H1 (cell line): ENCODE data around the gene ATP1A1. TPM values are rescaled to one million over a fixed set of nuclear protein-coding genes. Genes with fewer than 3 reads are reported as not detected.

ENCODE experiments used
- CTCF ChIA-PET: fragments of 300-600 bp; sonication (Branson Sonifier 250); formaldehyde crosslinking; loops from one replicate; lab custom pipeline; 2021; ENCODE audit not compliant: partially characterized antibody; lab: Charles Lee
- POLR2A ChIA-PET: fragments of 300-600 bp; sonication (Branson Sonifier 250); formaldehyde crosslinking; loops from one replicate; lab custom pipeline; 2021; ENCODE audit warnings: inconsistent platforms; ENCODE audit not compliant: partially characterized antibody; lab: Charles Lee
- DNase-seq, 2 experiments: peaks; one replicate each; pipeline versions ENCODE4 v3.0.0 to v3.0.0-alpha.2; 2010 to 2022; ENCODE audit warnings: low spot score in 2 of 2, low read depth in 1 of 2, mixed read lengths in 1 of 2
- FAIRE-seq: peaks from 2 replicates; lab custom pipeline; 2011; peaks lifted over from hg19 to GRCh38; lab: Jason Lieb, UNC
- H2AFZ ChIP-seq: 2 replicates; pipeline ENCODE4 v1.8.1; 2012; ENCODE audit warnings: low read length, inconsistent platforms
- H2AK5ac ChIP-seq: 2 replicates; pipeline ENCODE4 v1.6.1; 2013; ENCODE audit warnings: low read depth, low read length
- H2BK120ac ChIP-seq: replicated peaks from 2 replicates; pipeline ENCODE3; 2013; ENCODE audit warnings: low read depth, low read length, inconsistent platforms
- H2BK12ac ChIP-seq: 2 replicates; pipeline ENCODE4 v1.6.1; 2013; ENCODE audit warnings: low read depth, low read length
- H2BK15ac ChIP-seq: 2 replicates; pipeline ENCODE4 v1.6.1; 2013; ENCODE audit warnings: low read length
- H2BK20ac ChIP-seq: 2 replicates; pipeline ENCODE4 v1.6.1; 2013; ENCODE audit warnings: low read length
- H2BK5ac ChIP-seq: 2 replicates; pipeline ENCODE4 v1.6.1; 2013; ENCODE audit warnings: low read depth, low read length
- H3K14ac ChIP-seq: 2 replicates; pipeline ENCODE4 v1.6.1; 2013; ENCODE audit warnings: inconsistent platforms; ENCODE audit not compliant: insufficient read length
- H3K18ac ChIP-seq: 2 replicates; pipeline ENCODE4 v1.6.1; 2013; ENCODE audit warnings: low read length; ENCODE audit errors: extremely low read depth
- H3K23ac ChIP-seq: 2 replicates; pipeline ENCODE4 v1.6.1; 2013; ENCODE audit warnings: inconsistent platforms; ENCODE audit not compliant: insufficient read length
- H3K23me2 ChIP-seq: 2 replicates; pipeline ENCODE4 v1.6.1; 2013; ENCODE audit warnings: low read depth, low read length
- H3K27ac ChIP-seq: 2 replicates; pipeline ENCODE4 v1.6.1; 2011; ENCODE audit warnings: low read depth, low read length, inconsistent platforms
- H3K27me3 ChIP-seq, 4 experiments: replicated peaks in 1 of 4; 1 replicate in 1 of 4; 2 replicates in 3 of 4; pipeline versions ENCODE4 v1.6.1 to v1.8.1; 2011 to 2013; ENCODE audit warnings: low read length in 3 of 4, mild to moderate bottlenecking in 3 of 4, inconsistent platforms in 2 of 4, mixed read lengths in 2 of 4, moderate library complexity in 1 of 4; ENCODE audit not compliant: control insufficient read depth in 3 of 4, insufficient read depth in 3 of 4; ENCODE audit errors: extremely low read depth in 1 of 4
- H3K36me3 ChIP-seq, 4 experiments: 2 replicates each; pipeline versions ENCODE4 v1.6.1 to v1.8.1; 2011 to 2013; ENCODE audit warnings: mild to moderate bottlenecking in 4 of 4, low read length in 3 of 4, moderate library complexity in 2 of 4, control low read depth in 1 of 4, inconsistent platforms in 1 of 4; ENCODE audit not compliant: insufficient read depth in 4 of 4, control insufficient read depth in 2 of 4
- H3K4ac ChIP-seq: replicated peaks from 2 replicates; pipeline ENCODE3; 2013; ENCODE audit warnings: low read length, low read depth, mixed read lengths, inconsistent platforms; ENCODE audit not compliant: insufficient read length
- H3K4me1 ChIP-seq, 4 experiments: replicated peaks in 1 of 4; 1 replicate in 1 of 4; 2 replicates in 3 of 4; pipeline versions ENCODE4 v1.6.1 to v1.8.1; 2011 to 2013; ENCODE audit warnings: low read length in 3 of 4, inconsistent platforms in 2 of 4, mixed read lengths in 1 of 4; ENCODE audit not compliant: insufficient read depth in 4 of 4, control insufficient read depth in 3 of 4
- H3K4me2 ChIP-seq, 2 experiments: 2 replicates each; pipeline versions ENCODE4 v1.6.1 to v1.8.1; 2011 to 2013; ENCODE audit warnings: low read depth in 2 of 2, low read length in 2 of 2, control low read depth in 1 of 2, inconsistent platforms in 1 of 2, mild to moderate bottlenecking in 1 of 2; ENCODE audit not compliant: insufficient read depth in 1 of 2
- H3K4me3 ChIP-seq, 4 experiments: fragments of 200-600, 300-600 bp in 1 of 4; sonication (generic), shearing (Covaris generic), sonication (Bioruptor Twin) in 1 of 4; 2 replicates each; pipeline versions ENCODE4 v1.5.1 to v1.8.1; 2011 to 2016; ENCODE audit warnings: low read length in 4 of 4, low read depth in 3 of 4, control low read depth in 2 of 4, inconsistent platforms in 2 of 4, mild to moderate bottlenecking in 2 of 4, mixed read lengths in 1 of 4, moderate library complexity in 1 of 4; ENCODE audit not compliant: insufficient read depth in 2 of 4; ENCODE audit errors: extremely low read depth in 1 of 4
- H3K56ac ChIP-seq: replicated peaks from 2 replicates; pipeline ENCODE3; 2013; ENCODE audit warnings: low read depth, mild to moderate bottlenecking, mixed read lengths, low read length, inconsistent platforms; ENCODE audit not compliant: insufficient read length
- H3K79me1 ChIP-seq: 2 replicates; pipeline ENCODE4 v1.6.1; 2013; ENCODE audit warnings: low read depth, low read length, control low read depth
- H3K79me2 ChIP-seq, 2 experiments: 2 replicates each; pipeline versions ENCODE4 v1.6.1 to v1.8.1; 2012 to 2013; ENCODE audit warnings: low read length in 2 of 2, mild to moderate bottlenecking in 2 of 2, inconsistent platforms in 1 of 2; ENCODE audit not compliant: insufficient read depth in 2 of 2, control insufficient read depth in 1 of 2
- H3K9ac ChIP-seq, 4 experiments: replicated peaks in 1 of 4; 1 replicate in 1 of 4; 2 replicates in 3 of 4; pipeline versions ENCODE4 v1.6.1 to v1.8.1; 2011 to 2013; ENCODE audit warnings: low read depth in 3 of 4, low read length in 3 of 4, control low read depth in 2 of 4, mild to moderate bottlenecking in 2 of 4, moderate library complexity in 2 of 4, inconsistent platforms in 1 of 4; ENCODE audit errors: extremely low read depth in 1 of 4
- H3K9me3 ChIP-seq, 2 experiments: 2 replicates each; pipeline versions ENCODE4 v1.6.1 to v1.8.1; 2012 to 2013; ENCODE audit warnings: mild to moderate bottlenecking in 2 of 2, moderate library complexity in 2 of 2, control low read depth in 1 of 2, inconsistent platforms in 1 of 2, low read depth in 1 of 2, low read length in 1 of 2, mixed read lengths in 1 of 2; ENCODE audit not compliant: insufficient read depth in 2 of 2
- H4K20me1 ChIP-seq, 2 experiments: replicated peaks in 1 of 2; 2 replicates each; pipeline versions ENCODE3 to v1.8.1; 2011 to 2013; ENCODE audit warnings: inconsistent platforms in 2 of 2, low read length in 2 of 2, mild to moderate bottlenecking in 1 of 2; ENCODE audit not compliant: insufficient read depth in 2 of 2, control insufficient read depth in 1 of 2
- H4K5ac ChIP-seq: 2 replicates; pipeline ENCODE4 v1.6.1; 2013; ENCODE audit warnings: low read length, low read depth, mixed read lengths, inconsistent platforms; ENCODE audit not compliant: insufficient read length
- H4K8ac ChIP-seq: 2 replicates; pipeline ENCODE4 v1.8.0; 2013; ENCODE audit warnings: mild to moderate bottlenecking, moderate library complexity, low read length, inconsistent platforms; ENCODE audit not compliant: insufficient read depth; ENCODE audit errors: extremely low read depth
- H4K91ac ChIP-seq: replicated peaks from 2 replicates; pipeline ENCODE3; 2013; ENCODE audit warnings: low read length, mixed read lengths, inconsistent platforms; ENCODE audit not compliant: insufficient read length
- CREB1 ChIP-seq: IDR thresholded peaks from 2 replicates; pipeline ENCODE4 v1.6.1; 2012; ENCODE audit warnings: inconsistent platforms
- CTBP2 ChIP-seq: IDR thresholded peaks from 2 replicates; pipeline ENCODE4 v1.7.0; 2011; ENCODE audit warnings: borderline replicate concordance, mild to moderate bottlenecking, moderate library complexity, mixed read lengths, low read length; ENCODE audit not compliant: insufficient read depth, insufficient read length
- EZH2 ChIP-seq: fragments of 200-600 bp; sonication (generic); IDR thresholded peaks from 2 replicates; pipeline ENCODE4 v1.7.1; 2012; ENCODE audit warnings: low read depth, mild to moderate bottlenecking, moderate library complexity, low read length, inconsistent platforms; ENCODE audit not compliant: severe bottlenecking
- POLR2A ChIP-seq, 2 experiments: IDR thresholded peaks; 1 replicate in 1 of 2; 2 replicates in 1 of 2; pipeline ENCODE4 v1.6.1; 2011; ENCODE audit warnings: low read depth in 2 of 2, low read length in 2 of 2, mild to moderate bottlenecking in 2 of 2; ENCODE audit errors: control extremely low read depth in 1 of 2
- RAD21 ChIP-seq, 2 experiments: IDR thresholded peaks in 1 of 2; conservative IDR thresholded peaks in 1 of 2; 2 replicates each; pipeline ENCODE4 v1.6.1; 2011; ENCODE audit warnings: low read depth in 2 of 2, low read length in 2 of 2, improper control_type of control experiment in 1 of 2, inconsistent platforms in 1 of 2, mild to moderate bottlenecking in 1 of 2, moderate library complexity in 1 of 2
- SP2 ChIP-seq: IDR thresholded peaks from 2 replicates; pipeline ENCODE4 v1.6.1; 2012; ENCODE audit warnings: mild to moderate bottlenecking, low read length, inconsistent platforms
- SUZ12 ChIP-seq: fragments of 200-600 bp; sonication (generic); IDR thresholded peaks from 2 replicates; pipeline ENCODE4 v1.6.1; 2012; ENCODE audit warnings: mild to moderate bottlenecking, inconsistent platforms, low read length, moderate library complexity, mixed read lengths
- TEAD4 ChIP-seq: IDR thresholded peaks from 2 replicates; pipeline ENCODE4 v1.6.1; 2012; ENCODE audit warnings: low read depth, low read length, inconsistent platforms, mixed read lengths
- WGBS, 2 experiments: shearing (Covaris generic) in 1 of 2; methylation state at CpG; one replicate each; pipeline versions ENCODE4 v1.1.6 to v1.1.7; 2013 to 2015; ENCODE audit warnings: low lambda C conversion rate in 2 of 2, mixed read lengths in 2 of 2, inconsistent platforms in 1 of 2, low coverage in 1 of 2, missing lambda C conversion rate in 1 of 2; ENCODE audit not compliant: insufficient replicate concordance in 2 of 2, insufficient coverage in 1 of 2, insufficient read length in 1 of 2; ENCODE audit errors: extremely low coverage in 1 of 2, missing lambda C conversion rate in 1 of 2; 5-methylcytosine and 5-hydroxymethylcytosine counted together
- polyA plus RNA-seq, 7 experiments: library from polyadenylated mRNA; depleted of rRNA in 3 of 7; stranded (reverse) in 5 of 7; unstranded in 2 of 7; fragments of >200 nt in 5 of 7; fragments of 200-250 nt in 2 of 7; gene quantifications; 1 replicate in 5 of 7; 2 replicates in 1 of 7; 4 replicates in 1 of 7; pipeline versions ENCODE4 v1.2.1 to v1.2.3, GENCODE V29; 2011 to 2013; ENCODE audit warnings: missing spikeins in 2 of 7, mixed read lengths in 2 of 7
- total RNA-seq: library from RNA; stranded (reverse); fragmentation: NEBNext Ultra II Directional; extraction: Animal tissue kit (Norgen Biotek cat#: 25700); gene quantifications from 2 replicates; pipeline ENCODE4 v1.2.1, GENCODE V29; 2021

Gene ATP1A1
- total and polyA plus RNA-seq, 2 of the 8 experiments (the other 6 are each of a cell fraction or from before 2014, with no cell fraction given) = 222 to 325 TPM

DNA sequence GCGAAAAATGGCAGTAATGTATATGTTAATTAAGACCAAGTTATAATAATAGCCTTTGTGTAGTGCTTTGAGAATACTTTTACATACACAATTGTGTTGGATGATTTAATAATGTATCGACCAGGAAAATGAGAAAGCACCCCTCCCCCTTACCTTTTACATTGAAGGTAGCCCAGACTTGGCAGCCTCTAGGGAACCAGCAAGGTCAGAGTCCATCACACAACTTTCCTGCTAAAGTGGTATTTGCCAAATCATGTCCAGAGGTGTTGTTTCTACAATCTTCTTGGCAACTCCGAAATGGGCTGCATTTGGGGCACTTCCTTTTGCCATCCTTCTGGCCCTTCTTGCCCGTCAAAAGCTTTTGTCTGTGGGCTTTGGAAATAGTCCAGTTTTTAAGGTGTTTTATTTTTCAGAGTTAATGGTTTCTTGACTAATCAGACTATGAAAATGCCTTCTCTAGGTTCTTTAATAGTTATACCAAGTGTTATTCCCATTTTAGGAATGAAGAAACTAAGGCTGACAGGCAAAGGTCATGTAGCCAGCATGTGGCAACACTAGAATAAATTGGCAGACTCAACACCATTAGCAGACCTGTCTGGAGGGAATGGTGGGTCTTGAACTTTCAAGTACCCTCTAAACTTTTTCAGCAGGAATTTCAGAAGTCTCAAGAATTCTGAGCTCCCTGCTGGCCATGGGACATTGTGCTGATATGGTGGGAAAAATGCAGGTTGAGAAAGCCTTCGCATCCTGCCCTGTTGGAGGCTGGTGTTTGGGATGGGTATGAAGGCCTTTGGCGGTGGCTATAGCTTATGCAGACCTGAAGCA is 6.8 kb downstream of the ATP1A1 start:
- no peaks in the 10 kb centered on the region for H3K9me3 ChIP-seq
- H4K91ac ChIP-seq = no peak overlapping the region
- H3K23ac ChIP-seq = no peak overlapping the region
- WGBS, 2 experiments = 85% methylated on average over 6 of the region's 6 CpGs; no CpG with 5 or more reads in 1 of the 2 experiments
- H2BK12ac ChIP-seq = no peak overlapping the region
- H3K14ac ChIP-seq = no peak overlapping the region
- H3K9ac ChIP-seq = no peak overlapping the region
- H3K79me1 ChIP-seq = peaks cover 9% of the 10 kb centered on the region
- no peak overlapping the region for H4K8ac ChIP-seq
- peaks cover 28 to 29% of the 10 kb centered on the region in 2 experiments for H4K20me1 ChIP-seq
- H2BK20ac ChIP-seq = no peak overlapping the region
- FAIRE-seq = no peak
- no peak overlapping the region for H3K4ac ChIP-seq
- H3K23me2 ChIP-seq = no peaks in the 10 kb centered on the region; the same call in 1 of the 2 replicates
- DNase-seq = no peak
- no peak overlapping the region for H2AFZ ChIP-seq
- H3K4me2 ChIP-seq = no peak overlapping the region; a peak in 1 of 4 replicates
- TF ChIP-seq POLR2A (IDR thresholded peaks at IDR 0.05; ENCODE audit: control extremely low read depth in 1 of 2, low read depth in 2 of 2, low read length in 2 of 2) = no peak
- no peak for TF ChIP-seq CTBP2
- no peak for TF ChIP-seq SUZ12
- no peak for TF ChIP-seq EZH2
- no peak for TF ChIP-seq CREB1
- TF ChIP-seq SP2 = no peak
- TF ChIP-seq TEAD4 = no peak
- TF ChIP-seq RAD21 (IDR thresholded peaks at IDR 0.05 in 1 of 2, conservative IDR thresholded peaks at IDR 0.05 in 1 of 2; ENCODE audit: low read depth in 2 of 2, low read length in 2 of 2) = no peak
- H3K4me1 ChIP-seq = peaks cover 6 to 30% (median 15%) of the 10 kb centered on the region in 4 experiments; a peak in 6 of 7 replicates
- H2BK5ac ChIP-seq = no peak overlapping the region
- no peak overlapping the region for H2AK5ac ChIP-seq
- ChIA-PET CTCF (interaction anchor here (0.6 to 1.8 kb wide), 7 partner anchors 11 to 220 kb away, joined by 3 to 10 read pairs (median 3); no protein-coding TSS in a partner anchor), POLR2A (interaction anchor here (2.1 kb wide), 1 partner anchor 18 kb away, joined by 8 read pairs; no protein-coding TSS in a partner anchor)
- no peak overlapping the region for H3K27ac ChIP-seq
- H3K4me3 ChIP-seq = no peak overlapping the region
- no peak overlapping the region for H2BK15ac ChIP-seq
- H2BK120ac ChIP-seq = no peak overlapping the region
- no peaks in the 10 kb centered on the region for H3K27me3 ChIP-seq
- no peak overlapping the region for H3K56ac ChIP-seq
- peaks cover 33 to 90% of the 10 kb centered on the region in 2 experiments for H3K79me2 ChIP-seq
- no peak overlapping the region for H4K5ac ChIP-seq
- H3K36me3 ChIP-seq = peaks cover 3 to 12% (median 6%) of the 10 kb centered on the region in 4 experiments; a peak in 7 of 8 replicates
- H3K18ac ChIP-seq = no peak overlapping the region
